ENCODE results near the gene EPB41.
"Not testable (repeated sequence)": the region's sequence is repeated elsewhere in the genome, so short reads cannot be mapped to it uniquely, and the experiment has no call there.

Gene EPB41

GRCh38 chr1:29113413-29114117 lies 199.2 kb downstream of the EPB41 start:
- no peak for DNase-seq

- no peak for DNase-seq
These were observed 200.3 kb downstream of the EPB41 start for GRCh38 chr1:29114654-29115053.

DNA sequence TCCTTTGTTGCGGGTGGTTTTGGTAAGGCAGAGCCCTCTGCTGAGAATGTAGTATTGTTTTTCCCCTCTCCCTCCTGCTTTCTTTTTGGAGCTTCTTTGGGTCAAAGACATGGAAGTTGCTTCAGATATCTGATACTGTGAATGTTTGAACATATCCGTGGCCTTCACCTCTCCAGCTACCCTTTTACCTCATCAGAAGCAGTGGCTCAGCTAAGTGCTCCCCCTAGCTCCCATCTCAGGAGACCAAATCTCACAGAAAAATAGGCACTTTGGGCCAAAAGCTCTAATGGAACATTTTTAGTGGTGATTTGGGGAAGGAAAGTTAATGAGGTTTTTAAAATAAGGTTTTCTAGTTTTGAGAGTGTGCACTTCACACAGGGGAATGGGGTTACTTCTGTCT lies 203.0 kb downstream of the EPB41 start:
- no peak for DNase-seq

GRCh38 chr1:29119121-29119929 lies 205.0 kb downstream of the EPB41 start:
- no peak for DNase-seq

DNA sequence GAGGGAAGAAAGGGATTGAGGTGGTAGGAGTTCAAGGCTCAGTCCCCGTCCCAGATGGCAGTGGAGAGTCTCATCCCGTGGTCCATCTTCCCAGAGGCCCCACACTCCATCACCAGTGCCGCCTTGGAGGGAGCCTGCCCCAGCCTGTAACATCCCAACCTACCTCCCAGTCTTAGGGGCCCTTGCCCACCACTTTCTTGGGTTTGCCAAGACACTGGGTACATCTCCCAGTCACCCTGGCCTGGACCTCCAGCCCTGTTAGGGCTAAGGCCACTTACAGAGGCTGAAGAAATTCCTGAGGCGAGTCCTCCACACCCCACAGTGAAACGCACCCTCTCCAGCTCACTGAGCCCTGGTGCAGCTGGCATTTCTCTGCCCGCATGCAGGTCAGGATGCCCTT lies 206.0 kb downstream of the EPB41 start:
- no peak for DNase-seq

DNA sequence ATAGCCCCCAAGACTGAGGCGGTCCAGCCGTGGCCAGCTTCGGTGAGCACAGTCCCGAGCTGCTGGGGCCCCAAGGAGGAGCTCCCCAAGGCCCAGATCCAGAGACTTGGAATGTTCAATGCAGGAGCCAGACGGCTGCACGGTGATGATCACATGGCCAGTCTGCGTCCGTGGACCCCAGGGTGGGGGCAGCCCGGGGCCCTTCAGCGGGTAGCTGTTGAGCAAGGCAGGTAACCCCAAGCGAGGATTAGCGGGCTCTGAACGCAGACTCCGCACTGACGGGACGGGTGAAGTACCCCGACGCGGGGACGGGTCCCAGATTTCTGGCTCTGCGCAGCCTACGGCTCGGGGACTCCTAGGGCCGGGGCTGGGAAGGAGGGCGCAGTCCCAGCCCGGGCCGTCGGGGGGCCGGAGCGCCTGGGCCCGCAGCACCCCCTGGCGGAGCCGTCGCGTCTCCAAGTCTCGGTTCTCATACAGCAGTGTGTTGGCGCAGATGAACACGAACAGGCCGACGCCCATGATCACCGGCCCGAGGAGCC lies 206.6 kb downstream of the EPB41 start:
- peak; percentile 35 for DNase-seq

DNA sequence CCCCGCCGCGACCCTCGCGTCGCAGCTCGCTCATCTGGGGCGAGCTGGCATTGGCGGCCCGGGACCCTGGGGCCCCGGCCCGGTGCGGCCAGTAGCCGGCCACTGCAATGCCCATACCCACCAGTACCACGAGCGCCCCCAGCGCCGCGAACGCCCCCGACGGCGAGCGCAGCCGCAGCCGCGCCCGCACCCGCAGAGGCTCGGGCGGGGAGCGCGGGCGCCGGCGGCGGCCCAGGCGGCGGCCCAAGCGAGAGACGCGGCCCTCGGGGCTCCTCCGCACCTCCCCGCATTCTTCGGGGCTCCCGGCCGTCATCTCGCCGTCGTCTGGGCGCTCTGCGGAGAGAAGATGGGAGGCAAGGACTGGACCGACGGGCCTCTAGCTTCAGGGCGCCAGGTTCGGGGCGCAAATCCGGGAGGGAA lies 207.2 kb downstream of the EPB41 start:
- DNase-seq = no peak

- no peak for DNase-seq
These were observed 207.7 kb downstream of the EPB41 start for GRCh38 chr1:29121936-29122681.

DNA sequence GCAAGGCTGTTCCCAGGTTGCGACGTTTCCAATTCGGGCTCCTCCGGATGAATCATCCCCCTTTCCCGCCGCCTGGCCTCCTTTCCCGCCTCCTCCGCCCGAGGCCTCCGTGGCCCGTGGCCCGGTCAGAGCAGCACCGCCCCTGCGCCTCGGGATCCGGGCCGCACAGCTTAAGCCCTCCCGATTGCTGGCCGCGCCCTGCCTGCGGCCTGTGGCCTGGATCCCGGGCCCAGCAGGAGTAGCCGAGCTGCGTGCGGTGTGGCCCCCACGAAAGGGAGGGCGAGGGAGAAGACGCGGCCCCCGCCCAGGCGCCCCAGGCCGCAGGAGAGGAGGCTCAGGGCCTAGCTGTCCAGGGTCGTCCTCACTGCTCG lies 208.3 kb downstream of the EPB41 start:
- no peak for DNase-seq

DNA sequence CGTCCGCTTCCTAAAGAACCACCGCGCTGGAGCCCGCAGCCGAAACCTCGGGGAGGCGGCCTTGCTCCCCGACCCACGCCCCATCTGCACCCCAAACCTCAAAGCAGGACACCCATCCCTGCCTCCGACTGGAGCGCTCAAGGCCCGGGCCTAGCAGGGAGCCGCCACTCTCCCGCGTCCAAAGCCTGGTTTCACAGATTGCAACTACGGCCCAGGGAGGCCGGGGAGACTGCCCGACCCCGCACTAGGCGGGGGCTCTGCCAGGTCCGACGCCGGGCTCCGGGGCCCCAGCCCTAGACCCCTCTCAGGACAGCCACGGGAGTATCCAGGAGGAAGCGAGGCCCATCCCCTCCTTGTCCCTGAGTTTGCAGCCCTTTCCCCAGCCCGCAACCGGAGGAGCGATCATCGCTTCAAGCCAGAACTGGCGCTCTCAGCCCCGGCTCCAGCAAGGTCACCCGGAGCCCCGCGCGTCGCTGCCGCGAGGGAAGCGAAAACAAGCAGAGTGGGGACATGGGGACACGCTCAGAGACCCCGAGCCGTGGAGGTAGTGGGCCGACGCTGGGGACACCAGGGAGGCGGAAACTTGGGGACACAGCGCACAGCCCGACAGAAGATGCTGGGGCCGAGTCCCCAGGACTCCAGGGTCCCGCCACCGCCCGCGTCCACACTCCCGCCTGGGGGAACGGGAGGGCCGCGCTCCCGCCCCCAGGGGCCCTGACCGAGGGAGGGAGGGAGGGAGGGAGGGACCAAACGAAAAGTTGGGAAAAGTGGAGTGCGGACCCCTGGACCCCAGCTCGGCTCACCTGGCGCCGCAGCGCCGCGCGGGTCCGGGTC lies 208.9 kb downstream of the EPB41 start:
- no peak for DNase-seq

- no peak for DNase-seq
These were observed 209.6 kb downstream of the EPB41 start, which contains the start of gene TMEM200B for GRCh38 chr1:29123887-29124365. Gene TMEM200B, minus strand, starts transcription at chr1:29123903. Its CDS starts 2,075 bp downstream, at chr1:29121828.

DNA sequence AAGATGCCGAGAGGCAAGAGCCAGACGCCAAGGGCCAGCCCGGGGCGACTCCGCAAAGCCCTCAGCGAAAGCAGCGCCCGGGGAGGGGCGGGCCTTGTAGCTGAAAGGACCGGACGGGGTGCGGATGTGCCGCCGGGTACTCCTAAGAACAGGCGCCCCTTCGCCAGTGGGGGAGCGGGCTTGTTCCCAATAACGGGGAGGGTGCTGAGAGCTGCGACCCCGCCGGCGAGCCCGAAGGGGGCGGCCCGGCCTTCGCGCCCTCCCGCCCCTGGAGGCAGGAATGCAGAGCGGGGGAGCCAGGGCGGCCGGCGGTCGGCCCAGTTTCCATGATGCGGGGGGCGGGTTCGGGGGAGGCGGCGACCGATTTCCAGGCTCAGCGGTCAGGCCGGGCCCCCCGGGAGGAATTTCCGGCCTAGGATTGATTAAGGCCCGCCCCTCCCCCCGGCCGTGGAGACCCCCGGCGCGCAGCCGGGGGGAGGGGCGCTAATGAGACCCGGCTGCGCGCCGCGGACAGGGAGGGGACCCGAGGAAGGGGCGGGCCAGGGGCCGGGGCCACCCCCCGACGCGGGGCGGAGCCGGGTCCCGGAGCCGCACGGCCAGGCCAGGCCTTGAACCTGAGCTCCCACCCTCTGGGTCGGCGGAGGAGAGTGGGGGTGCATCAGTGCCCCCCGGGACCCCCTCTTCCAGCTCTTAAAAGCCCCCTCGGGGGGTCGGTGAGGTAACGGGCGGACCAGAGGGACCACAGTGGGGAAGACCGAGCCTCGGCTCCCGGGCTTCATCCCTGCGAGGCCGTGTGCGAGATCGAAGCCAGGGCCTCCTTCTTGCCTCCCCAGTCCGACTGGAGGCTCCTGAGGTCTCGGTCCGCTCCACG lies 210.2 kb downstream of the EPB41 start:
- DNase-seq = no peak

- no peak for DNase-seq
These were observed 210.9 kb downstream of the EPB41 start for GRCh38 chr1:29125237-29125641.

DNA sequence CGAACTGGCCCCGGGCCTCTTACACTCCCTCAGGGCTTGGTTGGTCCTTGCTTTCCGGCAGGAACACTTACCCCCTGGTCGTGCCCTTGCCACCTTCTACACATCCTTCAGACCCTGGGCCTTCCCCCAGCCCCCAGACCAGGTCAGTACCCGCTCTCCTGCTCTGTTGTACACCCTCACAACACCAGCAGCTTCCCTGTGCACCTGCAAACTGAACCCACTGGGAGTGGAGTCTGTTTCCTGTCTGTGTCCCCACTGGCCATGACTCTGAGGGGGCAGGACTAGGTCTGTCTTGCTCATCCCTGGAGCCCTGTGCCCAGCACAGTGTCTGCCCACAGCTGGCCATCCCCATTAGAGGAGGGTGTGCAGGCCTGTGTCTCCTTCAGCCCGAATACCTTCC lies 211.4 kb downstream of the EPB41 start:
- DNase-seq = no peak

- no peak for DNase-seq
These were observed 211.8 kb downstream of the EPB41 start for GRCh38 chr1:29126198-29126597.

DNA sequence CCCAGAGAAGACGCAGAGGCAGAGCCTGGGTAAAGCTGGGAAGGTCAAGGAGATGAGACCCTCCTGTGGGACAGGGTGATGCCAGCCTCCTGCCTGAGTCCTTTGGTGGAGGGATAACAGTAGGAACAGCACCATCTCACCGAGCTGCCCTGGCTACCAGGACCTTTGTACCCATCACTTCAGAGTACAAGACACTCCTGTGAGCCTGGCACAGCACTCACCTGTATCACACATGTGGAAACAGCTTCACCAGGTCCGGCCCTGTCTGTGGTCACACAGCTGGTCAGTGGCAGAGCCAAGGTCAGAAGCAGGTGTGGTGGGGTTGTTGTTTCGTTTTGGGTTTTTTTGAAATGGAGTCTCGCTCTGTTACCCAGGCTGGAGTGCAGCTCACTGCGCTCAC lies 214.4 kb downstream of the EPB41 start:
- no peak for DNase-seq

DNA sequence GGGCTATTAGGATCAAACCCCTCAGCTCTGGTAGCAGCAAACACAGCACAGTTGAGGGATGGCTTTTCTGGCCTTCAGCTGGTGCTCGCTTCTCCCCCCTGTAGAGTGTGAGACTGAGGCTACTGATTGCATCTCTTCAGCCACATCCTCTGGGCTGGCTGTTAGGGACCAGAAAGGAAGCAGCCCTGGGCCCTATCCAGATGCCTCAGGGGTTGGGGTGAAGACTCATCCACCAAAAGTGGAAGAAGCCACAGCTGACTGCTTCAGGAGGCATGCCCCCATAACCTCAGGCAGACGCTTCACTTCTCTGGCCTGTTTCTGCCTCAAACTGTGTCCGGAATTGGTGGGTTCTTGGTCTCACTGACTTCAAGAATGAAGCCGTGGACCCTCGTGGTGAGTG lies 215.5 kb downstream of the EPB41 start:
- DNase-seq = no peak

- not testable (repeated sequence) for DNase-seq
These were observed 216.7 kb downstream of the EPB41 start for GRCh38 chr1:29131056-29131455.

DNA sequence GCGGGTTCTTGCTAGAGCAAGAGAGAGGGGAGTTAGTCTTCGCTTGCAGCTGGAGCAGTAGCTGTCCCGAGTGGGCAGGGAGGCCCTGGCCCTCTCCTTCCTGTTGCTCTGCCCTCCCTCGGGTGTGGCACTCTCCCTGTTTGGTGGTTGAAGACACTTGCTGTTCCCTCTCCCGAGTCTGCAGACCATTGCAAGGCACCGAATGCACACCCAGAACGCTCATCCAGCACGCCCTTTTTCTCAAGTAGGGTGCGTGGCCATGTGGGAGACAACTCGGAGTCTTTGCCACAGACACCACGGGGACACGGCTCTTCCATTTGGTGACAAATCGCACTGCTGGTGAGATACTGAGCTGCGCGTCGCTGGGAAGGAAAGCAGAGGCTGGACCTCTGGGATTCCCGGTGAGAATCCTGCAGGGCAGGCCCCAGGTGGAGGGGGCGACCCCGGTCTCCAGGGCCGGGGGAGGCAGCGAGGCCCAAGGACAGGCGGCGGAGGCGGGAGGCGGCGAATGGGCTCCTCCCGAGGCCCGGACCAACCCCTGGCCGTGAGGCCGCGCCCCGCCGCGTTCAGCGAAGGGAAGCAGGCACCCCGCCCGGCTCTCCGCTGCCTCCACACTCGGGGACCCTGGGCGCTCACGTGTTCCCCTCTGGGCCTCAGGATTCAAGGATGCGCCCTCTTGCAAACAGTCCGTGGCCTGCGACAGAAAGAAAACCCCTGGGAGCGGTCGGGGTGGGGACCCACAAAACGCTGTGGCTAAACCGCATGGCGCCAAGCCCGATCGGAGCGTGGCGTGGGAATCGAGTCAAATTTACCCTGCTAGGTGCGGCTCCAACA lies 219.7 kb downstream of the EPB41 start:
- no peak for DNase-seq

DNA sequence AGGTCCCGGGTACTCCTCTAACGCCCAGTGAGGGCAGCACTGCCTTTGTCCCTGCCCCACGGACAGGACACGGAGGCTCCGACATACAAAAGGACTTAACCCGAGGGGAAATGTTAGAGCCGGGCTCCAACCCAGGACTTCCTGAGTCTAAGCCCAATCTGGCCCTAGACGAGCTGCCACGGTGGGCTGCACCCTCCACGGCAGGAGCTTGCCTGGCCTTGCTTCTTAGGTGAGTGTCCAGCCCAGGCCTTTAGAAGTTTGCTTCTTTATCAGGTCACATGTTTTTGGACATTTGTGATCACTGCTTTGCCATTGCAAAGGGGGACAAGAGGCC lies 220.3 kb downstream of the EPB41 start:
- no peak for DNase-seq

Measured in NCI-H510A treated with DMSO at 0.1 percent for 48 hours (cell line).